SK-N-SH treated with all-trans-retinoic acid at 6 μM for 48 hours (cell line): ENCODE results near the gene NELFCD.

Experiments
- ATAC-seq: fragments of 200-7000 bp; cut with Tn5 transposase; 3 replicates; pipeline ENCODE4 v1.9.1; 2020; ENCODE audit warnings: mild to moderate bottlenecking, moderate library complexity
- ARNTL ChIP-seq: fragments of 450-650 bp; formaldehyde crosslinking; IDR thresholded peaks from 2 replicates; pipeline ENCODE4 v1.5.0; 2020; ENCODE audit warnings: low read depth, mild to moderate bottlenecking, moderate library complexity, borderline replicate concordance
- BACH2 ChIP-seq: fragments of 250-450 bp; sonication (Bioruptor Pico); IDR thresholded peaks from 2 replicates; pipeline ENCODE4 v1.9.0; 2021; ENCODE audit warnings: mild to moderate bottlenecking, borderline replicate concordance
- CSDC2 ChIP-seq: fragments of 250-450 bp; sonication (Bioruptor Pico); IDR thresholded peaks from 2 replicates; pipeline ENCODE4 v1.5.0; 2020; ENCODE audit warnings: mild to moderate bottlenecking, moderate library complexity
- ESRRG ChIP-seq: fragments of 250-450 bp; sonication (Bioruptor Pico); IDR thresholded peaks from 2 replicates; pipeline ENCODE4 v1.6.1; 2021; ENCODE audit warnings: mild to moderate bottlenecking
- GLIS3 ChIP-seq: fragments of 250-450 bp; sonication (Bioruptor Pico); IDR thresholded peaks from 2 replicates; pipeline ENCODE4 v1.5.0; 2020; ENCODE audit warnings: mild to moderate bottlenecking, moderate library complexity
- ISL1 ChIP-seq: fragments of 250-450 bp; sonication (Bioruptor Pico); IDR thresholded peaks from 2 replicates; pipeline ENCODE4 v2.1.2; 2022; ENCODE audit warnings: mild to moderate bottlenecking, moderate library complexity
- POU6F1 ChIP-seq: fragments of 250-450 bp; sonication (Bioruptor Pico); IDR thresholded peaks from 2 replicates; pipeline ENCODE4 v1.8.0; 2021; ENCODE audit warnings: low read depth, mild to moderate bottlenecking, moderate library complexity, borderline replicate concordance
- RARB ChIP-seq: fragments of 250-450 bp; sonication (Bioruptor Pico); IDR thresholded peaks from 2 replicates; pipeline ENCODE4 v1.8.0; 2021; ENCODE audit warnings: mild to moderate bottlenecking, moderate library complexity
- SNAI2 ChIP-seq: fragments of 250-450 bp; sonication (Bioruptor Pico); IDR thresholded peaks from 2 replicates; pipeline ENCODE4 v1.5.0; 2020; ENCODE audit warnings: mild to moderate bottlenecking, moderate library complexity
- TCF4 ChIP-seq: fragments of 250-450 bp; sonication (Bioruptor Pico); IDR thresholded peaks from 2 replicates; pipeline ENCODE4 v1.8.0; 2021; ENCODE audit warnings: mild to moderate bottlenecking, moderate library complexity, borderline replicate concordance
- TSHZ2 ChIP-seq: fragments of 250-450 bp; sonication (Bioruptor Pico); IDR thresholded peaks from 2 replicates; pipeline ENCODE4 v1.5.0; 2020; ENCODE audit warnings: mild to moderate bottlenecking, moderate library complexity
- ZFP3 ChIP-seq: fragments of 250-450 bp; sonication (Bioruptor Pico); IDR thresholded peaks from 2 replicates; pipeline ENCODE4 v1.5.0; 2020; ENCODE audit warnings: mild to moderate bottlenecking, moderate library complexity
- ZFP30 ChIP-seq: fragments of 450-650 bp; formaldehyde crosslinking; IDR thresholded peaks from 2 replicates; pipeline ENCODE4 v1.5.0; 2022; ENCODE audit warnings: mild to moderate bottlenecking, moderate library complexity
- ZNF70 ChIP-seq: fragments of 450-650 bp; formaldehyde crosslinking; IDR thresholded peaks from 2 replicates; pipeline ENCODE4 v1.5.0; 2020; ENCODE audit warnings: mild to moderate bottlenecking, moderate library complexity
- ZNF8 ChIP-seq: fragments of 450-650 bp; formaldehyde crosslinking; IDR thresholded peaks from 2 replicates; pipeline ENCODE4 v1.5.0; 2020; ENCODE audit warnings: mild to moderate bottlenecking, moderate library complexity
- TF ChIP-seq, protein P1 (sequence below): fragments of 250-450 bp; sonication (Bioruptor Pico); IDR thresholded peaks from 2 replicates; pipeline ENCODE4 v1.8.0; 2020; ENCODE audit warnings: mild to moderate bottlenecking, moderate library complexity, borderline replicate concordance
- TF ChIP-seq, protein P2 (sequence below): fragments of 250-450 bp; sonication (Bioruptor Pico); IDR thresholded peaks from 2 replicates; pipeline ENCODE4 v1.5.1; 2021; ENCODE audit warnings: mild to moderate bottlenecking, moderate library complexity

NELFCD gene

DNA sequence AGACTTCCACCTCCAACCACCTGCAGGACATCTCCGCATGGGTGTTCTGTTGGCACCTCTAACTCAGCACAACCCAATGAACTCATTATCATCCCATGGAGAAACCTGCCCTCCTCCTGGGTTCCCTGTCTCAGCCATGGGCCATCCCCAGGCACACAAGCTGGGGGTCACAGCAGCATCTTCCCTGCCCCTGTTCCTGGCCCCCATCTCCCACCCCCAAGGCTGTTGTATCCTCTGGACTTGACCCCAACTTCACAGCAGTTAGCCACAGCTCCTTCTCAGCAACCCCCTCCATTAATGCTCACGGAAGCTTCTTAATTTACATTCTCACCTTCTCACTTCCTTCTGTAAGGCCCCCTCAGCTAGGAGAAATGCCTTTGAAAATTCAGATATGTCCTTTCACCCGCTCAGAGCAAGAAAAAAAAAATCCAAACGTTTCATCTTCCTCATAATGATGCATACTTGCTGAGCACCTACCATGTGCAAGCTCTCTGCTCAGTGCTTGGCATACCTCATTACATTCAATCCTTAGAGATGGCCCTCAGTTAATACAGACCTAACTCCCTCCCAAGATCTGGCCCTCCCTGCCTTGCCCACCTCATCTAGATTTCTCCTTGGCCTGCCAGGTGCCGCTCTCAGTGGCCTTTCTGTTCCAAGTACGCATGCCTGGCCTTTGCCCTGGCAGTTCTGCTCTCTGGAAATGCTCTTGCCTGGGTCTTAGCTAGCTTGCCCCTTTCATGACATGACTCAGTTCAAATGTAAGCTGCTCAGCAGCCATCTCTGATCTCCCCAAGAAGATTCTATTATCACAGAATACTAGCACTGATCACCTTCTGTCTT is 2.5 kb upstream of the NELFCD start:
- ATAC-seq: no peak
- TF ChIP-seq ZNF70 (CRISPR knock-in tag): no peak
- TF ChIP-seq TCF4 (CRISPR knock-in tag): no peak
- no peak for TF ChIP-seq CSDC2 (CRISPR knock-in tag)
- no peak for TF ChIP-seq RARB (CRISPR knock-in tag)
- no peak for TF ChIP-seq BACH2 (CRISPR knock-in tag)
- TF ChIP-seq, protein P1, sequence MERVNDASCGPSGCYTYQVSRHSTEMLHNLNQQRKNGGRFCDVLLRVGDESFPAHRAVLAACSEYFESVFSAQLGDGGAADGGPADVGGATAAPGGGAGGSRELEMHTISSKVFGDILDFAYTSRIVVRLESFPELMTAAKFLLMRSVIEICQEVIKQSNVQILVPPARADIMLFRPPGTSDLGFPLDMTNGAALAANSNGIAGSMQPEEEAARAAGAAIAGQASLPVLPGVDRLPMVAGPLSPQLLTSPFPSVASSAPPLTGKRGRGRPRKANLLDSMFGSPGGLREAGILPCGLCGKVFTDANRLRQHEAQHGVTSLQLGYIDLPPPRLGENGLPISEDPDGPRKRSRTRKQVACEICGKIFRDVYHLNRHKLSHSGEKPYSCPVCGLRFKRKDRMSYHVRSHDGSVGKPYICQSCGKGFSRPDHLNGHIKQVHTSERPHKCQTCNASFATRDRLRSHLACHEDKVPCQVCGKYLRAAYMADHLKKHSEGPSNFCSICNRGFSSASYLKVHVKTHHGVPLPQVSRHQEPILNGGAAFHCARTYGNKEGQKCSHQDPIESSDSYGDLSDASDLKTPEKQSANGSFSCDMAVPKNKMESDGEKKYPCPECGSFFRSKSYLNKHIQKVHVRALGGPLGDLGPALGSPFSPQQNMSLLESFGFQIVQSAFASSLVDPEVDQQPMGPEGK (CRISPR knock-in tag): no peak
- TF ChIP-seq TSHZ2 (CRISPR knock-in tag): no peak
- no peak for TF ChIP-seq SNAI2 (CRISPR knock-in tag)
- no peak for TF ChIP-seq POU6F1 (CRISPR knock-in tag)
- TF ChIP-seq, protein P2, sequence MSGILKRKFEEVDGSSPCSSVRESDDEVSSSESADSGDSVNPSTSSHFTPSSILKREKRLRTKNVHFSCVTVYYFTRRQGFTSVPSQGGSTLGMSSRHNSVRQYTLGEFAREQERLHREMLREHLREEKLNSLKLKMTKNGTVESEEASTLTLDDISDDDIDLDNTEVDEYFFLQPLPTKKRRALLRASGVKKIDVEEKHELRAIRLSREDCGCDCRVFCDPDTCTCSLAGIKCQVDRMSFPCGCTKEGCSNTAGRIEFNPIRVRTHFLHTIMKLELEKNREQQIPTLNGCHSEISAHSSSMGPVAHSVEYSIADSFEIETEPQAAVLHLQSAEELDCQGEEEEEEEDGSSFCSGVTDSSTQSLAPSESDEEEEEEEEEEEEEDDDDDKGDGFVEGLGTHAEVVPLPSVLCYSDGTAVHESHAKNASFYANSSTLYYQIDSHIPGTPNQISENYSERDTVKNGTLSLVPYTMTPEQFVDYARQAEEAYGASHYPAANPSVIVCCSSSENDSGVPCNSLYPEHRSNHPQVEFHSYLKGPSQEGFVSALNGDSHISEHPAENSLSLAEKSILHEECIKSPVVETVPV (CRISPR knock-in tag): no peak
- no peak for TF ChIP-seq ZFP3 (CRISPR knock-in tag)
- TF ChIP-seq ISL1 (CRISPR knock-in tag): no peak
- no peak for TF ChIP-seq ZFP30 (CRISPR knock-in tag)
- TF ChIP-seq ZNF8: no peak

- ATAC-seq: peak; percentile 48
- no peak for TF ChIP-seq ARNTL (CRISPR knock-in tag)
- no peak for TF ChIP-seq ZNF8
- TF ChIP-seq TCF4 (CRISPR knock-in tag): no peak
- TF ChIP-seq SNAI2 (CRISPR knock-in tag): no peak
- no peak for TF ChIP-seq ZFP30 (CRISPR knock-in tag)
- TF ChIP-seq ZFP3 (CRISPR knock-in tag): no peak
- no peak for TF ChIP-seq TSHZ2 (CRISPR knock-in tag)
- no peak for TF ChIP-seq ESRRG (CRISPR knock-in tag)
- TF ChIP-seq GLIS3 (CRISPR knock-in tag): no peak
- TF ChIP-seq ISL1 (CRISPR knock-in tag): no peak
- no peak for TF ChIP-seq ZNF70 (CRISPR knock-in tag)
Observed at GRCh38 chr20:58981628-58982364, 740 bp downstream of the NELFCD start.
